ENCODE data around the gene PPP2R2C.

PPP2R2C gene

GRCh38 chr4:6425336-6425735 lies 47.1 kb downstream of the PPP2R2C start:
- DNase-seq (ENCODE audit: low read depth in 1 of 2, low spot score in 1 of 2): no peak
- TF ChIP-seq SPI1 (IDR thresholded peaks at IDR 0.05; ENCODE audit: borderline replicate concordance, low read depth) (no peak), POLR2AphosphoS5 (IDR thresholded peaks at IDR 0.05; ENCODE audit: low read depth) (no peak), REST (IDR thresholded peaks at IDR 0.05; ENCODE audit: insufficient replicate concordance, low read depth) (no peak), GABPA (IDR thresholded peaks at IDR 0.05; ENCODE audit: low read depth) (no peak)
- TF ChIP-seq, protein P1, sequence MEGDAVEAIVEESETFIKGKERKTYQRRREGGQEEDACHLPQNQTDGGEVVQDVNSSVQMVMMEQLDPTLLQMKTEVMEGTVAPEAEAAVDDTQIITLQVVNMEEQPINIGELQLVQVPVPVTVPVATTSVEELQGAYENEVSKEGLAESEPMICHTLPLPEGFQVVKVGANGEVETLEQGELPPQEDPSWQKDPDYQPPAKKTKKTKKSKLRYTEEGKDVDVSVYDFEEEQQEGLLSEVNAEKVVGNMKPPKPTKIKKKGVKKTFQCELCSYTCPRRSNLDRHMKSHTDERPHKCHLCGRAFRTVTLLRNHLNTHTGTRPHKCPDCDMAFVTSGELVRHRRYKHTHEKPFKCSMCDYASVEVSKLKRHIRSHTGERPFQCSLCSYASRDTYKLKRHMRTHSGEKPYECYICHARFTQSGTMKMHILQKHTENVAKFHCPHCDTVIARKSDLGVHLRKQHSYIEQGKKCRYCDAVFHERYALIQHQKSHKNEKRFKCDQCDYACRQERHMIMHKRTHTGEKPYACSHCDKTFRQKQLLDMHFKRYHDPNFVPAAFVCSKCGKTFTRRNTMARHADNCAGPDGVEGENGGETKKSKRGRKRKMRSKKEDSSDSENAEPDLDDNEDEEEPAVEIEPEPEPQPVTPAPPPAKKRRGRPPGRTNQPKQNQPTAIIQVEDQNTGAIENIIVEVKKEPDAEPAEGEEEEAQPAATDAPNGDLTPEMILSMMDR (IDR thresholded peaks at IDR 0.05; ENCODE audit: insufficient read depth, low read length): no peak
- Histone ChIP-seq H3K4me3 (replicated peaks; ENCODE audit: insufficient read depth, low read length) (no peak overlapping the region), H3K27ac (replicated peaks) (no peak overlapping the region), H3K27me3 (ENCODE audit: insufficient read depth, poor library complexity, severe bottlenecking) (no peaks in the 10 kb centered on the region)

- H3K27me3 ChIP-seq (ENCODE audit: insufficient read depth, poor library complexity, severe bottlenecking): no peaks in the 10 kb centered on the region
- TF ChIP-seq REST (IDR thresholded peaks at IDR 0.05; ENCODE audit: insufficient replicate concordance, low read depth) (no peak), SPI1 (IDR thresholded peaks at IDR 0.05; ENCODE audit: borderline replicate concordance, low read depth) (no peak), GABPA (IDR thresholded peaks at IDR 0.05; ENCODE audit: low read depth) (no peak), POLR2AphosphoS5 (IDR thresholded peaks at IDR 0.05; ENCODE audit: low read depth) (no peak)
- TF ChIP-seq, protein P1 (IDR thresholded peaks at IDR 0.05; ENCODE audit: insufficient read depth, low read length): no peak
These were observed 48.0 kb downstream of the PPP2R2C start for GRCh38 chr4:6424425-6424824.

GRCh38 chr4:6423575-6423974 lies 48.8 kb downstream of the PPP2R2C start:
- H3K27me3 ChIP-seq (ENCODE audit: insufficient read depth, poor library complexity, severe bottlenecking): no peaks in the 10 kb centered on the region
- no peak for DNase-seq (ENCODE audit: low read depth in 1 of 2, low spot score in 1 of 2)
- H3K4me3 ChIP-seq (replicated peaks; ENCODE audit: insufficient read depth, low read length): no peak overlapping the region
- no peak overlapping the region for H3K27ac ChIP-seq (replicated peaks)
- TF ChIP-seq REST (IDR thresholded peaks at IDR 0.05; ENCODE audit: insufficient replicate concordance, low read depth) (no peak), GABPA (IDR thresholded peaks at IDR 0.05; ENCODE audit: low read depth) (no peak), SPI1 (IDR thresholded peaks at IDR 0.05; ENCODE audit: borderline replicate concordance, low read depth) (no peak), POLR2AphosphoS5 (IDR thresholded peaks at IDR 0.05; ENCODE audit: low read depth) (no peak)
- TF ChIP-seq, protein P1 (IDR thresholded peaks at IDR 0.05; ENCODE audit: insufficient read depth, low read length): no peak

More at GRCh38 chr4:6424425-6424824, 48.0 kb downstream of the PPP2R2C start:
- DNase-seq (ENCODE audit: low read depth in 1 of 2, low spot score in 1 of 2): no peak
- Histone ChIP-seq H3K27ac (replicated peaks) (no peak overlapping the region), H3K4me3 (replicated peaks; ENCODE audit: insufficient read depth, low read length) (no peak overlapping the region)

All from HL-60 (cell line).